PFSK-1 (cell line): ENCODE results near the gene CD300C.

ENCODE experiments used
- POLR2AphosphoS5 ChIP-seq: IDR thresholded peaks from 2 replicates; pipeline ENCODE4 v1.6.1; 2012; ENCODE audit warnings: low read depth, mild to moderate bottlenecking, control low read depth, low read length, moderate library complexity
- REST ChIP-seq, 2 experiments: IDR thresholded peaks; 2 replicates each; pipeline versions ENCODE4 v1.6.1 to v1.8.0; 2011 to 2012; ENCODE audit warnings: low read depth in 2 of 2, low read length in 2 of 2, control low read depth in 1 of 2, inconsistent platforms in 1 of 2, mild to moderate bottlenecking in 1 of 2, moderate library complexity in 1 of 2; ENCODE audit not compliant: insufficient read depth in 1 of 2
- TAF1 ChIP-seq: IDR thresholded peaks from 2 replicates; pipeline ENCODE4 v1.6.1; 2012; ENCODE audit warnings: low read length, control low read depth, borderline replicate concordance; ENCODE audit not compliant: insufficient read depth

DNA sequence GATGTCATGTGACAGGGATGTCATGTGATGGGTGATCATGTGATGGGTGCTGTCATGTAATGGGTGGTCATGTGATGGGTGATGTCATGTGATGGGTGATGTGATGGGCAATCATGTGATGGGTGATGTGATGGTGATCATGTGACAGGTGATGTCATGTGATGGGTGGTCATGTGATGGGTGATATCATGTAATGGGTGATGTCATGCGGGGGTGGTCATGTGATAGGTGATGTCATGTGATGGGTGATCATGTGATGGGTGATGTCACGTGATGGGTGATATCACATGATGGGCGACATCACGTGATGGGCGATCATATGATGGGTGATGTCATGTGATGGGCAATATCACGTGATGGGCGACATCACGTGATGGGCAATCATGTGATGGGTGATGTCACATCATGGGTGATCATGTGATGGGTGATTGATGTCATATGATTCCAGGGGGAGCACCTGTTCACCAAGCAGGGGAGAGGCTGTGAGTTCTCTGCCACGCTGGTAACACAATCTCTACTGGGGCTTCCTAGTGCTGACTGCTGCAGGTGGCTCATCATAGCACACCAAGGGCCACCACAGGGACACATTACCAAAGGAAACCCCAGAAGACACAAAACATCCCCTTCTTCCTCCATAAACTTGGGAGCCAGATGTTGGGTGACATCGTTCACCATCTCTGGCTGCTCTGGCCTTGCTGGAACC lies 31.1 kb downstream of the CD300C start:
- no peak for TF ChIP-seq POLR2AphosphoS5
- no peak for TF ChIP-seq TAF1
- TF ChIP-seq REST (IDR thresholded peaks at IDR 0.05; ENCODE audit: insufficient read depth in 1 of 2, low read depth in 2 of 2, low read length in 2 of 2), result no peak
